Stimulated activated CD4-positive, alpha-beta T cell treated with anti-CD3 and anti-CD28 coated beads, Interleukin-1b, Interleukin-23, amount 100 ng/mL, for 48 hours (primary cell): Measurements from ENCODE around the gene MBNL2.

Experiments used
- DNase-seq: peaks from one replicate; pipeline ENCODE4 v3.0.0-alpha.2; 2020

The MBNL2 gene

GRCh38 chr13:97432917-97433726, 211.0 kb downstream of the MBNL2 start:
- DNase-seq = peak; percentile 98

GRCh38 chr13:97433727-97434396, 211.7 kb downstream of the MBNL2 start, which contains the start of gene RAP2A:
RAP2A (plus strand) TSS chr13:97434169; CDS start chr13:97434471, 302 bp downstream.
- DNase-seq = peak; percentile 92

- DNase-seq = peak; percentile 38
Observed at GRCh38 chr13:97434397-97435201, 212.5 kb downstream of the MBNL2 start.

GRCh38 chr13:97435323-97435722, 213.2 kb downstream of the MBNL2 start:
- DNase-seq = no peak

GRCh38 chr13:97435794-97436193, 213.7 kb downstream of the MBNL2 start:
- no peak for DNase-seq

GRCh38 chr13:97436845-97437244, 214.7 kb downstream of the MBNL2 start:
- DNase-seq = no peak

GRCh38 chr13:97437729-97438128, 215.6 kb downstream of the MBNL2 start:
- no peak for DNase-seq

- DNase-seq = no peak
Observed at GRCh38 chr13:97438856-97439595, 216.9 kb downstream of the MBNL2 start.

GRCh38 chr13:97440598-97441170, 218.6 kb downstream of the MBNL2 start:
- no peak for DNase-seq

GRCh38 chr13:97441368-97441767, 219.2 kb downstream of the MBNL2 start:
- DNase-seq = no peak
